HepG2 (cell line): ENCODE results near the gene SFXN1. TPM values are rescaled to one million over a fixed set of nuclear protein-coding genes. Genes with fewer than 3 reads are reported as not detected.

Source experiments
- ATAC-seq: fragments of 200-7000 bp; cut with Tn5 transposase; 3 replicates; pipeline ENCODE4 v1.9.1; 2020; ENCODE audit warnings: mild to moderate bottlenecking, moderate library complexity
- Bru-seq: library from RNA; stranded (reverse); fragments of 400-500 nt; gene quantifications from one replicate; lab custom pipeline; 2021; lab: Mats Ljungman, UMichigan
- BruChase-seq, 2 experiments: library from RNA; stranded (reverse); fragments of 400-500 nt; gene quantifications; one replicate each; lab custom pipeline; 2021; lab: Mats Ljungman, UMichigan
- BruUV-seq: library from RNA; stranded (reverse); fragments of 400-500 nt; replicated peaks from 2 replicates; lab custom pipeline; 2021; lab: Mats Ljungman, UMichigan
- CTCF ChIA-PET: fragments of 300-600 bp; formaldehyde crosslinking; extraction: SDS; loops from one replicate; lab custom pipeline; 2021; ENCODE audit warnings: low total read pairs, inconsistent platforms, low intra/inter-chr PET ratio; lab: Yijun Ruan, JAX
- POLR2A ChIA-PET: fragments of 350-600 bp; sonication (Branson Sonifier 250); formaldehyde crosslinking; loops from one replicate; lab custom pipeline; 2020; ENCODE audit warnings: antibody characterized with exemption, inconsistent platforms; lab: Yijun Ruan, JAX
- DNase-seq: peaks from one replicate; pipeline ENCODE4 v3.0.0-alpha.2; 2015; ENCODE audit warnings: low spot score
- FAIRE-seq: peaks from 3 replicates; lab custom pipeline; 2011; peaks lifted over from hg19 to GRCh38; lab: Jason Lieb, UNC
- H2AFZ ChIP-seq: one replicate; pipeline ENCODE4 v1.6.1; 2011; ENCODE audit warnings: low read length, inconsistent platforms
- H3K27ac ChIP-seq: fragments of 300-600 bp; 3 replicates; pipeline ENCODE4 v1.8.0; 2011; ENCODE audit warnings: mixed run types, mild to moderate bottlenecking, mixed read lengths, low read length, inconsistent platforms; ENCODE audit not compliant: insufficient read depth; ENCODE audit errors: extremely low read length
- H3K27me3 ChIP-seq, 2 experiments: fragments of 200-600 bp in 1 of 2; 2 replicates in 1 of 2; 3 replicates in 1 of 2; pipeline versions ENCODE4 v1.6.0 to v1.8.0; 2011; ENCODE audit warnings: low read length in 2 of 2, mild to moderate bottlenecking in 2 of 2, moderate library complexity in 2 of 2, inconsistent platforms in 1 of 2; ENCODE audit not compliant: insufficient read depth in 2 of 2, control insufficient read depth in 1 of 2
- H3K36me3 ChIP-seq, 2 experiments: fragments of 200-600 bp in 1 of 2; replicated peaks in 1 of 2; 2 replicates in 1 of 2; 3 replicates in 1 of 2; pipeline versions ENCODE4 v1.5.1 to v1.8.0; 2011; ENCODE audit warnings: low read length in 2 of 2, inconsistent platforms in 1 of 2; ENCODE audit not compliant: insufficient read depth in 2 of 2, control insufficient read depth in 1 of 2
- H3K4me1 ChIP-seq: 2 replicates; pipeline ENCODE4 v1.5.1; 2012; ENCODE audit warnings: low read length, inconsistent platforms; ENCODE audit not compliant: insufficient read depth
- H3K4me2 ChIP-seq: 2 replicates; pipeline ENCODE4 v1.6.0; 2011; ENCODE audit warnings: low read depth, low read length, inconsistent platforms
- H3K4me3 ChIP-seq, 3 experiments: fragments of 200-600 bp in 1 of 3; sonication (generic), shearing (Covaris generic) in 1 of 3; replicated peaks in 1 of 3; 2 replicates each; pipeline ENCODE4 v1.5.1; 2011 to 2016; ENCODE audit warnings: low read length in 3 of 3, inconsistent platforms in 2 of 3, low read depth in 2 of 3, mild to moderate bottlenecking in 2 of 3, control low read depth in 1 of 3, mixed read lengths in 1 of 3; ENCODE audit not compliant: insufficient read depth in 1 of 3
- H3K79me2 ChIP-seq: one replicate; pipeline ENCODE4 v1.6.1; 2011; ENCODE audit warnings: low read length, inconsistent platforms; ENCODE audit not compliant: insufficient read depth
- H3K9ac ChIP-seq: 2 replicates; pipeline ENCODE4 v1.6.0; 2011; ENCODE audit warnings: mild to moderate bottlenecking, low read depth, low read length, inconsistent platforms; ENCODE audit not compliant: insufficient read depth
- H3K9me3 ChIP-seq: 2 replicates; pipeline ENCODE4 v1.5.1; 2012; ENCODE audit warnings: mild to moderate bottlenecking, low read length
- H4K20me1 ChIP-seq: 2 replicates; pipeline ENCODE4 v1.6.0; 2011; ENCODE audit warnings: inconsistent platforms, mild to moderate bottlenecking, low read length, moderate library complexity; ENCODE audit not compliant: insufficient read depth
- CENPX ChIP-seq: sonication (generic); formaldehyde crosslinking; IDR thresholded peaks from 2 replicates; pipeline ENCODE4 v1.9.0; 2021; ENCODE audit warnings: mild to moderate bottlenecking, missing genetic modification reagents, moderate library complexity
- HCFC1 ChIP-seq: fragments of 150-350 bp; IDR thresholded peaks from 2 replicates; pipeline ENCODE4 v1.6.1; 2014; ENCODE audit warnings: low read depth, low read length
- KLF6 ChIP-seq: IDR thresholded peaks from 2 replicates; pipeline ENCODE4 v1.8.0; 2016; ENCODE audit warnings: missing biosample characterization, missing genetic modification reagents
- MED8 ChIP-seq: sonication (generic); formaldehyde crosslinking; IDR thresholded peaks from 2 replicates; pipeline ENCODE4 v1.8.1; 2023; ENCODE audit warnings: mild to moderate bottlenecking, missing genetic modification reagents; ENCODE audit not compliant: insufficient replicate concordance
- MXD4 ChIP-seq: IDR thresholded peaks from 2 replicates; pipeline ENCODE4 v1.6.1; 2016; ENCODE audit warnings: mild to moderate bottlenecking, missing biosample characterization, missing genetic modification reagents
- PAF1 ChIP-seq: IDR thresholded peaks from 2 replicates; pipeline ENCODE4 v1.6.1; 2016; ENCODE audit warnings: missing genetic modification reagents, missing compliant biosample characterization
- POGZ ChIP-seq: sonication (generic); formaldehyde crosslinking; IDR thresholded peaks from 2 replicates; pipeline ENCODE4 v1.4.0; 2020; ENCODE audit warnings: mild to moderate bottlenecking, missing genetic modification reagents
- POLR2A ChIP-seq, 2 experiments: IDR thresholded peaks; 2 replicates each; pipeline ENCODE4 v1.6.1; 2011; ENCODE audit warnings: low read depth in 2 of 2, low read length in 2 of 2, mild to moderate bottlenecking in 1 of 2, moderate library complexity in 1 of 2; ENCODE audit not compliant: insufficient read depth in 1 of 2
- POLR2AphosphoS2 ChIP-seq: IDR thresholded peaks from 2 replicates; pipeline ENCODE4 v1.6.1; 2011; ENCODE audit warnings: low read depth, low read length, improper control_type of control experiment
- YEATS4 ChIP-seq: sonication (generic); formaldehyde crosslinking; IDR thresholded peaks from 2 replicates; pipeline ENCODE4 v1.4.0; 2020; ENCODE audit warnings: missing genetic modification reagents, borderline replicate concordance
- ZMAT3 ChIP-seq: sonication (generic); formaldehyde crosslinking; conservative IDR thresholded peaks from 2 replicates; pipeline ENCODE4 v1.7.0; 2021; ENCODE audit warnings: missing genetic modification reagents
- WGBS: methylation state at CpG from one replicate; pipeline ENCODE4 v1.1.6; 2017; ENCODE audit warnings: low lambda C conversion rate; 5-methylcytosine and 5-hydroxymethylcytosine counted together
- in situ Hi-C: cut with HindIII; loops from 2 replicates; pipeline ENCODE4 v1.10.0; 2017; ENCODE audit warnings: low pct_unique_long_range_greater_than_20kb; ENCODE audit not compliant: extremely low pct_ligation_motif_present
- intact Hi-C: fragments of 100-400 bp; cut with micrococcal nuclease; formaldehyde crosslinking; loops from one replicate; pipeline ENCODE4 v1.10.0; 2022; ENCODE audit not compliant: unreplicated experiment
- long read RNA-seq, 2 experiments: library from RNA in 1 of 2; library from polyadenylated mRNA in 1 of 2; stranded (forward) in 1 of 2; unstranded in 1 of 2; transcript quantifications; one replicate each; pipeline ENCODE4 v2.0.0, GENCODE V29; 2019 to 2022
- polyA minus RNA-seq, 3 experiments: library from RNA; depleted of rRNA, polyadenylated mRNA; stranded (reverse); fragments of >200 nt; gene quantifications; 2 replicates each; pipeline ENCODE4 v1.2.3, GENCODE V29; 2011; ENCODE audit warnings: low replicate concordance in 1 of 3
- polyA plus RNA-seq, 8 experiments: library from polyadenylated mRNA; depleted of rRNA in 3 of 8; stranded (reverse) in 7 of 8; unstranded in 1 of 8; fragments of >200 nt; fragmentation: Illumina TruSeq in 4 of 8; extraction: Trizol in 4 of 8; gene quantifications; 2 replicates each; pipeline versions ENCODE4 v1.2.1 to v1.2.3, GENCODE V29; 2011 to 2016; ENCODE audit warnings: low read depth in 4 of 8, missing spikeins in 1 of 8, mixed read lengths in 1 of 8; ENCODE audit not compliant: insufficient read depth in 1 of 8
- total RNA-seq, 5 experiments: library from RNA; depleted of rRNA; stranded (reverse); fragments of >200 nt; fragmentation: Illumina TruSeq; extraction: Trizol; gene quantifications; 2 replicates each; pipeline ENCODE4 v1.2.3, GENCODE V29; 2016; ENCODE audit warnings: low read depth in 1 of 5
- TF ChIP-seq, protein P1 (sequence below): sonication (generic); formaldehyde crosslinking; IDR thresholded peaks from 2 replicates; pipeline ENCODE4 v1.9.0; 2021; ENCODE audit warnings: missing genetic modification reagents, mild to moderate bottlenecking, borderline replicate concordance

Gene SFXN1, protein sequence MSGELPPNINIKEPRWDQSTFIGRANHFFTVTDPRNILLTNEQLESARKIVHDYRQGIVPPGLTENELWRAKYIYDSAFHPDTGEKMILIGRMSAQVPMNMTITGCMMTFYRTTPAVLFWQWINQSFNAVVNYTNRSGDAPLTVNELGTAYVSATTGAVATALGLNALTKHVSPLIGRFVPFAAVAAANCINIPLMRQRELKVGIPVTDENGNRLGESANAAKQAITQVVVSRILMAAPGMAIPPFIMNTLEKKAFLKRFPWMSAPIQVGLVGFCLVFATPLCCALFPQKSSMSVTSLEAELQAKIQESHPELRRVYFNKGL
- total RNA-seq (2016; rRNA removed; fragmentation: Illumina TruSeq; extraction: Trizol), result 122 and 171 TPM in 2 replicates
- 25.6 and 31.9 TPM in 2 replicates for total RNA-seq (2016; cell fraction: cytosol; rRNA removed; fragmentation: Illumina TruSeq; extraction: Trizol; ENCODE audit: low read depth)
- total RNA-seq (2016; cell fraction: insoluble cytoplasmic fraction; rRNA removed; fragmentation: Illumina TruSeq; extraction: Trizol), result 115 and 180 TPM in 2 replicates
- total RNA-seq (2016; cell fraction: membrane; rRNA removed; fragmentation: Illumina TruSeq; extraction: Trizol), result 61.2 and 64.1 TPM in 2 replicates
- 61.7 and 62.4 TPM in 2 replicates for total RNA-seq (2016; cell fraction: nucleus; rRNA removed; fragmentation: Illumina TruSeq; extraction: Trizol)
- polyA plus RNA-seq (2011; rRNA removed), result 130 and 135 TPM in 2 replicates
- 114 and 150 TPM in 2 replicates for polyA plus RNA-seq (2011; cell fraction: cytosol; rRNA removed)
- 85.0 and 100 TPM in 2 replicates for polyA plus RNA-seq (2011; cell fraction: nucleus; rRNA removed)
- 117 and 127 TPM in 2 replicates for polyA plus RNA-seq (2012)
- 16.6 and 20.5 TPM in 2 replicates for polyA plus RNA-seq (2016; cell fraction: cytosol; fragmentation: Illumina TruSeq; extraction: Trizol; ENCODE audit: low read depth)
- 111 and 120 TPM in 2 replicates for polyA plus RNA-seq (2016; cell fraction: insoluble cytoplasmic fraction; fragmentation: Illumina TruSeq; extraction: Trizol; ENCODE audit: low read depth)
- polyA plus RNA-seq (2016; cell fraction: membrane; fragmentation: Illumina TruSeq; extraction: Trizol; ENCODE audit: low read depth), result 26.8 and 27.4 TPM in 2 replicates
- 57.1 and 59.3 TPM in 2 replicates for polyA plus RNA-seq (2016; cell fraction: nucleus; fragmentation: Illumina TruSeq; extraction: Trizol; ENCODE audit: insufficient read depth, low read depth)
- 225 and 261 TPM in 2 replicates for polyA minus RNA-seq (2011; rRNA and poly(A)+ RNA removed; ENCODE audit: low replicate concordance)
- 93.0 and 118 TPM in 2 replicates for polyA minus RNA-seq (2011; cell fraction: cytosol; rRNA and poly(A)+ RNA removed)
- 119 and 123 TPM in 2 replicates for polyA minus RNA-seq (2011; cell fraction: nucleus; rRNA and poly(A)+ RNA removed)
- Bru-seq, nascent RNA, result percentile 90 among the genes with signal in this experiment
- BruChase-seq, experiment 1, labeled RNA remaining after a 6-hour chase, result percentile 87 among the genes with signal in this experiment
- BruChase-seq, experiment 2, labeled RNA remaining after a 2-hour chase, result percentile 89 among the genes with signal in this experiment
- long read RNA-seq, experiment 1, full-length matches to known transcripts, result 83 of 124 reads
- long read RNA-seq, experiment 1, partial matches to known transcripts, result 15 of 124 reads
- long read RNA-seq, experiment 1, other reads (novel, unspliced or antisense), result 26 of 124 reads
- long read RNA-seq, experiment 2, full-length matches to known transcripts, result 21 of 119 reads
- long read RNA-seq, experiment 2, partial matches to known transcripts, result 11 of 119 reads
- long read RNA-seq, experiment 2, other reads (novel, unspliced or antisense), result 87 of 119 reads

DNA sequence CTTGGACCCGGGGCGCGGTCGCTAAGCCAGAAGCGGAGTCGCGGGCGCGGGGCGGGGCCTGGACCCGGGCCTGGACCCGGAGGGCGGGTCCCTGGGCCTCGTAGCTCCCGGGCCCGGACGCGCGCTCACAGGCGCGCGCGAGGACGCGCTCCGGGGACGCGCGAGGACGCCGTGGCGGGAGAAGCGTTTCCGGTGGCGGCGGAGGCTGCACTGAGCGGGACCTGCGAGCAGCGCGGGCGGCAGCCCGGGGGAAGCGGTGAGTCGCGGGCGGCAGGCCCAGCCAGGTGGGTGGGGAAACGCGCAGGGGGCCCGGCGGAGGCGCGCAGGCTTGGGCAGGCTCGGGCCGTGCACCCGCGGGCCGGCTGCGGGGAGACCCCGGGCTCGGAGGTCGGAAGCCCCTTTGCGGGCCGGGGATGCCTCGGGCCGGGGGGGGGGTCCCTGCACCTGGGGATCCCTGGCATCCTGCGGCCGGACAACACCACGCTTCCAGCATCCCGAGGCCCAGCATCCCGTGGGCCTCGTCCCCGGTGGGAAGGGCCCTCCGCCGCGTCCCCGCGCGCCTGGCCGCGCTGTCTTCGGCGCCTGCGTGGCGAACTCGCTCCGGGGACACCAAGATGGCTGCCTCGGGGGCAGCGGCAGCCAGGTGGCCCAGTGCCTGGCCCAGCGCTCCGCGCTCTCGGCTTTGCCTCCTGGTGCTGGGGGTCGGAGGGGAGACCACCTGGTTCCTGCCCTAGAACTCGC, at the start of gene SFXN1:
Gene SFXN1 (plus strand): TSS at position 177 of the 741 bp plus-strand sequence. CDS start 13,544 bp downstream, outside the sequence.
- FAIRE-seq, result no peak
- intact Hi-C loops, result no loop called here
- no TSS peak for BruUV-seq
- H3K4me3 ChIP-seq, result peak within 1 kb of the TSS; percentile 85 to 97 (median 91)
- H3K79me2 ChIP-seq, result peaks cover 48% of the 10 kb centered on the region
- WGBS, result 0% methylated on average over 2 of the region's 94 CpGs
- H3K9me3 ChIP-seq, result no peaks in the 10 kb centered on the region
- peak within 1 kb of the TSS; percentile 81 for H3K27ac ChIP-seq
- in situ Hi-C loops, result no loop called here
- H3K4me1 ChIP-seq, result peaks cover 69% of the 10 kb centered on the region
- peak within 1 kb of the TSS; percentile 94 for H3K9ac ChIP-seq
- peak within 1 kb of the TSS; percentile 100 for H3K4me2 ChIP-seq
- peaks cover 8 to 23% of the 10 kb centered on the region in 2 experiments for H3K36me3 ChIP-seq
- H2AFZ ChIP-seq, result no peak within 1 kb of the TSS
- H3K27me3 ChIP-seq, result peaks cover 0 to 18% of the 10 kb centered on the region in 2 experiments; a peak in 3 of 5 replicates
- ATAC-seq, result peak; percentile 87
- POLR2A ChIA-PET, result interaction anchor here (0.9 to 1.0 kb wide), 4 partner anchors 11 to 18 kb away, joined by 3 to 7 read pairs (median 4); no protein-coding TSS in a partner anchor
- peak; percentile 44 for DNase-seq
- CTCF ChIA-PET, result no interaction called here
- H4K20me1 ChIP-seq, result peaks cover 32% of the 10 kb centered on the region
- TF ChIP-seq POLR2A (IDR thresholded peaks at IDR 0.05; ENCODE audit: insufficient read depth in 1 of 2, low read depth in 2 of 2, low read length in 2 of 2), result peak; percentile 70 to 77
- TF ChIP-seq ZMAT3 (CRISPR knock-in tag), result no peak; the same call in 1 of the 2 replicates
- TF ChIP-seq, protein P1, sequence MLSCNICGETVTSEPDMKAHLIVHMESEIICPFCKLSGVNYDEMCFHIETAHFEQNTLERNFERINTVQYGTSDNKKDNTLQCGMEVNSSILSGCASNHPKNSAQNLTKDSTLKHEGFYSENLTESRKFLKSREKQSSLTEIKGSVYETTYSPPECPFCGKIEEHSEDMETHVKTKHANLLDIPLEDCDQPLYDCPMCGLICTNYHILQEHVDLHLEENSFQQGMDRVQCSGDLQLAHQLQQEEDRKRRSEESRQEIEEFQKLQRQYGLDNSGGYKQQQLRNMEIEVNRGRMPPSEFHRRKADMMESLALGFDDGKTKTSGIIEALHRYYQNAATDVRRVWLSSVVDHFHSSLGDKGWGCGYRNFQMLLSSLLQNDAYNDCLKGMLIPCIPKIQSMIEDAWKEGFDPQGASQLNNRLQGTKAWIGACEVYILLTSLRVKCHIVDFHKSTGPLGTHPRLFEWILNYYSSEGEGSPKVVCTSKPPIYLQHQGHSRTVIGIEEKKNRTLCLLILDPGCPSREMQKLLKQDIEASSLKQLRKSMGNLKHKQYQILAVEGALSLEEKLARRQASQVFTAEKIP (CRISPR knock-in tag), result no peak
- no peak for TF ChIP-seq MED8 (CRISPR knock-in tag)
- no peak for TF ChIP-seq HCFC1
- TF ChIP-seq POLR2AphosphoS2, result no peak
- TF ChIP-seq CENPX (CRISPR knock-in tag), result no peak
- TF ChIP-seq POGZ (CRISPR knock-in tag), result no peak
- 0 out of 2 replicates have a peak, but pooled peaks have one; percentile 16 for TF ChIP-seq KLF6 (CRISPR knock-in tag)
- no peak for TF ChIP-seq PAF1 (CRISPR knock-in tag)
- peak; percentile 61; the same call in 1 of the 2 replicates for TF ChIP-seq YEATS4 (CRISPR knock-in tag)
- TF ChIP-seq MXD4 (CRISPR knock-in tag), result no peak
